ENCODE data around the gene MAD1L1.

DNA sequence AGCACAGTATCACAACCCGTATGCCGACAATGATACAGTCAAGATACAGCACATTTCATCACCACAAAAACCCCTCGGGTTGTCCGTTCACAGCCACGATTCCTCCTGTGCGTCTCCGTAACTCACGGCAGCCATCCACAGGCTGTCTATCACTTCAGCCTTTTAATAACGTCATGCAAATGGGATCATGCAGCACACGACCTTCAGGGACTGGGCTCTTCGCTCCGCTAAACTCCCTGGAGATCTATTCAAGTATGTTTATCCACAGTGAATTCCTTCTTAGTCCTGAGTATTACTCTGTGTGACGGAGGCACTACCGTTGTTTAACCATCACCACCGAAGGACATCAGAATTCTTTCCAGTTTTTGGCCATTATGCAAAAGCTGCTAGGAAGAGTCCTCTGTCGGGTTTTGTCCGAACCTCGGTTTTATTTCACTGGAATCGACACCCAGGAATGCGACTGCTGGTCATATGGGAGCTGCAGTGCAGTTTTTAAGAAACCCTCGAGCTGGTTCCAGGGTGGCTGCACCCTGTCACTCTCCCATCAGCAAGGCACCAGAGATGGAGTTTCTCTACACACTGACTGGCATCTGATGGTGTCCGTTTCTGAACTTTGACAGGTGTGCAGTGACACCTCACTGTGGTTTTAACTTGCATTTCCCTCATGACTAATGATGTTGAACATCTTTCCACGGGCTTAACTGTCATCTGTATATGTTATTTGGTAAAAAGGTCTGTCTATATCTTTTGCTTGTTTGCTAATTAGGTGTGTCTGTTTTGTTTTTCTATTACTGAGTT lies 193.6 kb downstream of the MAD1L1 start:
- TF ChIP-seq, protein P1, sequence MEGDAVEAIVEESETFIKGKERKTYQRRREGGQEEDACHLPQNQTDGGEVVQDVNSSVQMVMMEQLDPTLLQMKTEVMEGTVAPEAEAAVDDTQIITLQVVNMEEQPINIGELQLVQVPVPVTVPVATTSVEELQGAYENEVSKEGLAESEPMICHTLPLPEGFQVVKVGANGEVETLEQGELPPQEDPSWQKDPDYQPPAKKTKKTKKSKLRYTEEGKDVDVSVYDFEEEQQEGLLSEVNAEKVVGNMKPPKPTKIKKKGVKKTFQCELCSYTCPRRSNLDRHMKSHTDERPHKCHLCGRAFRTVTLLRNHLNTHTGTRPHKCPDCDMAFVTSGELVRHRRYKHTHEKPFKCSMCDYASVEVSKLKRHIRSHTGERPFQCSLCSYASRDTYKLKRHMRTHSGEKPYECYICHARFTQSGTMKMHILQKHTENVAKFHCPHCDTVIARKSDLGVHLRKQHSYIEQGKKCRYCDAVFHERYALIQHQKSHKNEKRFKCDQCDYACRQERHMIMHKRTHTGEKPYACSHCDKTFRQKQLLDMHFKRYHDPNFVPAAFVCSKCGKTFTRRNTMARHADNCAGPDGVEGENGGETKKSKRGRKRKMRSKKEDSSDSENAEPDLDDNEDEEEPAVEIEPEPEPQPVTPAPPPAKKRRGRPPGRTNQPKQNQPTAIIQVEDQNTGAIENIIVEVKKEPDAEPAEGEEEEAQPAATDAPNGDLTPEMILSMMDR (IDR thresholded peaks at IDR 0.05), result no peak
- TF ChIP-seq POLR2A (IDR thresholded peaks at IDR 0.05), result no peak
